C4-2B (cell line): ENCODE measurements around the gene PLEKHM3.

ENCODE experiments used
- CTCF ChIP-seq: fragments of 450-650 bp; conservative IDR thresholded peaks from 2 replicates; pipeline ENCODE4 v1.5.1; 2017; ENCODE audit warnings: mild to moderate bottlenecking
- ZFX ChIP-seq: fragments of 450-650 bp; IDR thresholded peaks from 2 replicates; pipeline ENCODE4 v1.6.1; 2017

- TF ChIP-seq ZFX = no peak
- TF ChIP-seq CTCF = no peak
Observed at GRCh38 chr2:207867905-207868304, 157.4 kb downstream of the PLEKHM3 start.
